NCI-H524 treated with DMSO at 0.1 percent for 48 hours (cell line): ENCODE data around the gene TRIM10.

Experiments
- DNase-seq: peaks from one replicate; lab custom pipeline; 2025; lab: John Stamatoyannopoulos, UW

TRIM10 gene

GRCh38 chr6:30160785-30161531 is at the start of gene TRIM10:
Gene TRIM10, minus strand, starts transcription at chr6:30161211. Its CDS starts 353 bp downstream, at chr6:30160858.
- no peak for DNase-seq

GRCh38 chr6:30207619-30208295 is 46.7 kb upstream of the TRIM10 start:
- no peak for DNase-seq

GRCh38 chr6:30206799-30207618 is 46.0 kb upstream of the TRIM10 start:
- no peak for DNase-seq

GRCh38 chr6:30206152-30206551 is 45.1 kb upstream of the TRIM10 start:
- no peak for DNase-seq

- DNase-seq, result no peak
These were observed 43.1 kb upstream of the TRIM10 start for GRCh38 chr6:30204116-30204515.

GRCh38 chr6:30202366-30202765 is 41.4 kb upstream of the TRIM10 start:
- no peak for DNase-seq

- DNase-seq, result no peak
These were observed 39.7 kb upstream of the TRIM10 start for GRCh38 chr6:30200551-30201281.

- no peak for DNase-seq
These were observed 37.4 kb upstream of the TRIM10 start for GRCh38 chr6:30198166-30199084.

GRCh38 chr6:30196376-30196775 is 35.4 kb upstream of the TRIM10 start:
- DNase-seq, result no peak

- DNase-seq, result no peak
These were observed 34.9 kb upstream of the TRIM10 start for GRCh38 chr6:30195951-30196350.

GRCh38 chr6:30194797-30195690 is 34.0 kb upstream of the TRIM10 start:
- DNase-seq, result no peak

- DNase-seq, result no peak
These were observed 31.1 kb upstream of the TRIM10 start for GRCh38 chr6:30192076-30192475.

- DNase-seq, result no peak
These were observed 27.5 kb upstream of the TRIM10 start for GRCh38 chr6:30188541-30188940.

GRCh38 chr6:30185846-30186484 is 25.0 kb upstream of the TRIM10 start:
- no peak for DNase-seq

GRCh38 chr6:30184417-30185031 is 23.5 kb upstream of the TRIM10 start:
- DNase-seq, result no peak

GRCh38 chr6:30180145-30180544 is 19.1 kb upstream of the TRIM10 start:
- DNase-seq, result no peak

GRCh38 chr6:30178837-30179236 is 17.8 kb upstream of the TRIM10 start:
- no peak for DNase-seq

- no peak for DNase-seq
These were observed 14.8 kb upstream of the TRIM10 start for GRCh38 chr6:30175765-30176164.

- DNase-seq, result no peak
These were observed 11.7 kb upstream of the TRIM10 start for GRCh38 chr6:30172681-30173080.
